Pulmonary artery endothelial cell (primary cell): ENCODE results near the gene CLEC1B. TPM values are rescaled to one million over a fixed set of nuclear protein-coding genes. Genes with fewer than 3 reads are reported as not detected.
"Not testable (repeated sequence)": the region's sequence is repeated elsewhere in the genome, so short reads cannot be mapped to it uniquely, and the experiment has no call there.

Experiments
- DNase-seq: peaks from one replicate; pipeline ENCODE4 v3.0.0-alpha.2; 2011; ENCODE audit warnings: low read depth, low spot score
- total RNA-seq: library from RNA; depleted of rRNA; stranded (reverse); fragments of >200 nt; gene quantifications from 2 replicates; pipeline ENCODE4 v1.2.3, GENCODE V29; 2014

The CLEC1B gene
- total RNA-seq, 1 donor from 2014 or later = not detected

DNA sequence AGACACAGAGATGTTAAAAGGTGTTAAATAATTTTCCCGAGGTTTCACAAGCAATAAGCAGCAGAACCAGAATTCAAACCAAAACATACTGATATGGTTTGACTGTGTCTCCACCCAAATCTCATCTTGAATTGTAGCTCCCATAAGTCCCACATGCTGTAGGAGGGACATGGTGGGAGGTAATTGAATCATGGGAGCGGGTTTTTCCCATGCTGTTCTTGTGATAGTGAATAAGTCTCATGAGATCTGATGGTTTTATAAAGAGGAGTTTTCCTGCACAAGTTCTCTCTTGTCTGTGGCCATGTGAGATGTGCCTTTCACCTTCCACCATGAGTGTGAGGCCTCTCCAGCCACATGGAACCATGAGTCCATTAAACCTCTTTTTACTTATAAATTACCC is 24.2 kb downstream of the CLEC1B start:
- DNase-seq = not testable (repeated sequence)

DNA sequence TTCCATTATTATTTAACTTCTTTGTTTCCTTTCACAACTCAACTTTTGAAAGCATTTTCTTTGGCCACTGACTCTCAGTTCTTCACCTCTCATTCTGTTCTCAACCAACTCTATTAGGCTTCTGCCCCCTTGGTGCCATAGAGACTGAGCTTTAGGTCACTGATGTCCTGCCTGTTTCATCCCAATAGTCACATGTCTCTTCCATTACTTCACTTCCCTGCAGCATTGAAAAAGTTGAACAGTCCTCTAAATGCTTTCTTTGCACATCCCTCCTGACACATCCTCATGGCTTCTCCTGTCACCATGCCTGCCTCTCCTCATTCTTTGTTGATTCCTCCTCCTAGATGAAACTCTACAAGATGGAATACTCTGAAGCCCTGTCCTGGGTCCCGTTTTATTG is 25.0 kb downstream of the CLEC1B start:
- no peak for DNase-seq

DNA sequence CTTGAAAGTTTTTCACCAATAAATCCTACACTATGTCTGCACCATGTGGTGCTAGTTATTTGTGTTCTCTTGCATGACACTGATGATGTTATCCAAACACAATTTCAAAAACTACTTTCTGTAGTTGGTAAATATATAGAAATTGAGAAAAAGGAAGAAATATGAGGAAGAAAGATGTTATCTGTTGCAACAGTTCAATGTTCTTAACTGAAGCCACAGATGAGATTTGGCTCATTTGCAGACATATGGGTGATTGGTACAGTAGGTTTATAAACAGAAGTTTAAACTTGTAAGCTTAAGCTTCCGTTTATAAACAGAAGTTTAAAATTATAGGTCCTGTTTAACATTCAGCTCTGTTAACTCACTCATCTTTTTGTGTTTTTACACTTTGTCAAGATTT is 27.7 kb downstream of the CLEC1B start, which contains the start of gene CLEC12A:
TSS of gene CLEC12A (plus strand) at position 229 of the 400 bp plus-strand sequence. CDS start 188 bp downstream, outside the sequence.
- no peak for DNase-seq

DNA sequence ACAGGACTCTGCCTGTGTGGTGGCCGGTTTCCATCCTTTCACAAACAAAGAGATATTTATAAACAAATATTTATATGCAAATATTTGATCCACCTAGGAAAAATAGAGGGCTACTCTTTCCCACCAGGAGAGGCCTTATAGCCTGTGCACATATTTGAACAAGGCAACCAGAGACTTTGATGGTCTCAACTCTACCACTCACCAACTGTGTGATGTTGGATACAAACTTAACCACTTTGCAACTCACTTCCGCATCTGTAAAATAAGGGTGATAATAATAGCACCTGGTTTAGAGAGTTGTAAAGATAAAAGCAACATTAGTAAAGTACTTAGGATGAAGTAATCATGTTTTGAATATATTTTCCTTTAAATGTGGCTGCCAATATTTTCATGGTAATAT is 29.2 kb downstream of the CLEC1B start:
- DNase-seq = no peak

DNA sequence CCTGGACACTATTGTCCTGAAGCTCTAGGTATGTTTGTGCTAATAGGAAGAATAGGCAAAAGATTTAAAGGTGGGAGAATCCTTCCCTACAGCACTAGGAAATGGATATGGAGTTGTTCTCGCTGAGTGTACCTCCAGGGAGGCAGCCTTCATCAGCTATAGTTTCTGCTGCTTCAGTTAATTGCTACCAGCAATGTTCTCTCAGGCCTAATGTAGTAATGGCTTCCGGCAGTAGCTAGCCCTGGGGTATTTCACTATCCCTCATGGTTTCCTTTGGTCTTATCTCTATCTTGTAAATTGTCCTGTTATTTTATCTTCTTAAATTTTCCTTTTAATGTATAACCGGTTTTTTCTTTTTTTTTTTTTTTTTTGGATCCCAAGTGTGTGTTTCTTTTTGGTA is 37.0 kb downstream of the CLEC1B start:
- no peak for DNase-seq

DNA sequence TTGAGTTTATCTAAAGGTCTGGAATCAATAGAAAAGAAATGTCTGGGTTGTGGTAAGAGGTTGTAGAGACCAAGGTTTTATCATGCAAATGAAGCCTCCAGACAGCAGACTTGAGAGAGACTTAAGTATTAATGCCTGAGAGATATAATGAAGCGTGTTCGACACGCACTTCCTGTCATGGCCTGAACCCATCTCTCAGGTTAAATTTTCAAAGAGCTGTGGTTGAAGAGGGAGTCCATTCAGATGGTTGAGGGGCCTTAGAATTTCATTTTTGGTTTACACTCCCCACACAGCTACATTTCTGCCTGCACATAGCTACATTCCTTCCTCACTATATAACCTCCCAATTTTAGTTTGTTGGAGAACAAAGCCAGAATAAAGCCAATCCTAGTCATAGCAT is 37.8 kb downstream of the CLEC1B start:
- no peak for DNase-seq

DNA sequence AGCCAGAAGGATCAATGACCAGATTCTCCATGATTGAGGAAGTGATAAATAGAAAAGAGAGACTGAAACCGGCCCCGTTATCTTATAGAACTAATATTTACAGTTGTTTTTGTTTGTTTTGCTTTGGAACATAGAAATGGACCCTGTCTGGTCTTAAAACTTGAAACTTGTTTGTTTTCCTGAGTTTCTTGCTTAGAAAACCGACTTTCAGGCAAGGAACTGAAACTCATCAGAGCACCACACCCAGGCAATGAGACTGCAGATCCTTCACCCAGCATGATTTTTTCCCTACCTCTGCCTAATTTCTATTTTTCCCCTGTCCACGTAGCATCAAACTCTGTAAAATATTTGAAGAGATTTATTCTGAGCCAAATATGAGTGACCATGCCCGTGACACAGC is 38.3 kb downstream of the CLEC1B start:
- DNase-seq = no peak

DNA sequence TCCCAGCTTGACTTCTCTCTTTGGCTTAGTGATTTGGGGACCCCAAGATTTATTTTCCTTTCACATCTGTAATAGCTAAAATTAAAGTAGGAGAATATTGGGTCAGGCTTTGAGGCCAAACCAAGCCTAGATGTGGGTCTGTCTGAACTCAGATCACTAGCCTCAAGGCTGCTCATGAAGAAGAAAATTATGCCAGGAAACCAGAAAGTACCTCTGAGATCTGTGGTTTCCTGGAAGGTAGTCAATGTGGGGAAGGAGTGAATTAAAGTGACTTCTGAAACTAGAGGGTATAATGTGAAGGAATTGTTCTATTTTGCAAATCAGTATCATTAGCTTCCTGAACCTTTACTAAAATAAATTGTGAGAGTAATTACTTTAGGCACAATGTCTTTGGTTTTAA is 41.1 kb downstream of the CLEC1B start:
- DNase-seq = no peak

DNA sequence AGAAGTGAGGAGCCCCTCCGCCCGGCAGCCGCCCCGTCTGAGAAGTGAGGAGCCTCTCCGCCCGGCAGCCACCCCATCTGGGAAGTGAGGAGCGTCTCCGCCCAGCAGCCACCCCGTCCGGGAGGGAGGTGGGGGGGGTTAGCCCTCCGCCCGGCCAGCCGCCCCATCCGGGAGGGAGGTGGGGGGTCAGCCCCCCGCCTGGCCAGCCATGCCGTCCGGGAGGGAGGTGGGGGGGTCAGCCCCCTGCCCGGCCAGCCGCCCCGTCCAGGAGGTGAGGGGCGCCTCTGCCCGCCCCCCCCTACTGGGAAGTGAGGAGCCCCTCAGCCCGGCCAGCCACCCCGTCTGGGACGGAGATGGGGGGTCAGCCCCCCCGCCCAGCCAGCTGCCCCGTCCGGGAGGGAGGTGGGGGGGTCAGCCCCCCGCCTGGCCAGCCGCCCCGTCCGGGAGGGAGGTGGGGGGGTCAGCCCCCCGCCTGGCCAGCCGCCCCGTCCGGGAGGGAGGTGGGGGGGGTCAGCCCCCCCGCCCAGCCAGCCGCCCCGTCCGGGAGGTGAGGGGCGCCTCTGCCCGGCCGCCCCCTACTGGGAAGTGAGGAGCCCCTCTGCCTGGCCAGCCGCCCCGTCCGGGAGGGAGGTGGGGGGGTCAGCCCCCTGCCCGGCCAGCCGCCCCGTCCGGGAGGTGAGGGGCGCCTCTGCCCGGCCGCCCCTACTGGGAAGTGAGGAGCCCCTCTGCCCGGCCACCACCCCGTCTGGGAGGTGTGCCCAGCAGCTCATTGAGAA is 45.8 kb downstream of the CLEC1B start:
- not testable (repeated sequence) for DNase-seq

DNA sequence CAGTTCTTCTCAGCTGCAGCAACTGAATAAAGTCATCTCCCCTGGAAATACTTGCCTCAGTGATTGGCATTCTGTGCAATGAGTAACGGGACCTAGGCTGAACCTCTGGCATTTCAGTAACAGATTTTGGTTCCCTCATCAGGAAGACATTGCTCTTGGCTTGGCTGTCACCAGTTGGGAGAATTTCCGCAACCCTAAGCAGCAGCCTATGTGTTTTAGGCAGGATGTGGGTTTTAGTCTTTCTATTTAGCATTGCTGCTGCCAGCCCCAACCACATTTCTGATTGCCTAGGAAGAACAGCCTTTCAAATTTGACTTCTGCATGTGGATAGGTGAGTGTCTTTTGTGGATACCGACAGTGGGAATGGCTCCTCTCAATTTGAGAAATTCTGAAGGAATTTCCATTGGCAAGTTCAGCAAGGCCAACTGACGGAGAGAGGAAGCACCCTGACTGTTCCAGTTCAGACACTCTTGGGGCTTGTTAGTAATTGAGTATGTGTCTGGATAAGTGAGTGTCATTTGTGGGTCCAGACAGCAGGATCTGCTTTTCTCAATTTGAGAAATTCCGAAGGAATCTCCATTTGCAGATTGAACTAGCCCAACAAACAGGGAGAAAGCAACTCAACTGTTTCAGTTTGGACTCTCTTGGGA is 47.8 kb downstream of the CLEC1B start:
- DNase-seq = no peak

DNA sequence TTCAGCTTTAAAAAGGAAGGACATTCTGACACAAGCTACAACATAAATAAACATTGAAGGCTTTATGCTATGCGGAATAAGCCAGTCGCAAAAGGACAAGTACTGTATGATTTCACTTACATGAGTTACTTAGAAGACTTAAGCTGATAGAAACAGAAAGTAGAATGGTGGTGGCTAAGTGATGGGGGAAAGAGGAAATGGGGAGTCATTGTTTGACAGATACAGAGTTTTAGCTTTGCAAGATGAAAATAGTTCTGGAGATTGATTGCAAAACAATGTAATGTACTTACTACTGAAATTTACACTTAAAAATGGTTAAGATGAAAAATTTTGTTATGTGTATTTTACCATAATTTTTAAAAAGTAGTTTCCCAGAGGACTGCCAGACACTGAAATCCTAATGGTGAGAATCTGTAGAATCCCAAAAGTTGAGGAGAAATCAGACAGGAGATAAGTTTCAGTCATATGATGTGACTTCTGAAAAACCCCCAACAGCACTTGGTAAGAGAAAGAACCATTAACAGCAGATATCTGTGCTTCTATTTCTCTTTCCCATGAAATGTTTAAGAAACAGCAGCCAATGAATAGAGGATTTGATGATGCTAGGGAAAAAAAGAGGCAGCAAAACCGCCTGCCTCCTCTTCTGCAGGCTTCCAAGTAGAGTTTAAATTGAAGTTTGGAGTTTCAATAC is 50.2 kb downstream of the CLEC1B start:
- no peak for DNase-seq

DNA sequence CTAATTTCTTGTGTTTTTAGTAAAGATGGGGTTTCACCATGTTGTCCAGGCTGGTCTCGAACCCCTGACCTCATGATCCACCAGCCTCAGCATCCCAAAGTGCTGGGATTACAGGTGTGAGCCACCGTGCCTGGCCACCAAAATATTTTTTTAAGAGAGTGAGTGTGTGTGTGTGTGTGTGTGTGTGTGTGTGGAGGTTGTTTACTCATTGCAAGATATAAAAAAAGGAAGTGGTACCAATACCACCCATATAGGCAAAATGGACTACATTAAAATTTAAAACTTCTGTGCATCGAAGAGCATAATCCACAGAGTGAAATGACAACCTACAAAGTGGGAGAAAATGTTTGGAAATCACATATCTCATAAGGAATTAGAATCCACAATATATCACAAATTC is 51.2 kb downstream of the CLEC1B start:
- DNase-seq = no peak

DNA sequence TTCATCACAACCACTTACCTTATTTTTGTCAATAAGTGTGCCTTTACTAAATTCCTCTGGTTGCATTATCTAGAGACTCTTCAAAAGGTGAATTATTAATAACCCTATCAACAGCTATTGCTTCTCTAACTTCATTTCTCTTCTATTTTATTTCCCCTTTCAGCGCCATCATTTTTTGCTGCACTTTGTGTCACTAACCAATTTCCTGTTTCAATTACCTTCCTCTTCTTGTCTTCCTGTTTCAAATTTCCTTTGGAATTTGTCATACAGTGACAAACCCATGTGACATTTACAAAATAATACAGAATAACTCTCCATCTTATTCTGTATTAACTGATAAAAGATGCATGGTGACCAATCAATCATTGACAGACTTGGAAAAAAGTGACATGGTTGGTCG is 54.5 kb downstream of the CLEC1B start:
- DNase-seq = no peak

DNA sequence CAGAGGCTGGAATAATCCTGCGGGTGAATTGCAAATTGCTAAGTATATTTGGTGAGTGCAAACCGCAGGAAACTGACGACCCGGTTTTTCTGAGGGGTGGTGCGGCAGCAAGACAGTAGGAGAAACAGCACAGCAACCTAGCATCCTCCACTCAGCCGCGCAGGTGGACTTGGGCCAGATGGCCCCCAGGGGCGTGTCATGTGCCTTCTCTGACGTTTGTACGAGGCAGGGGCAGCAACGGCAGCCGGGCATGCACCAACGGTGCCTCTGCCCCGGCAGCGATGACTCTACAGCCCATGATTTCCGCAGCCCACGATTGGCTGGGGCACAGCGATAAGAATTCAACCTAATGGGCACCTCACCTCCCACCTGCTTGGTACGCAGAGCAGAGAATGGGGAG is 55.7 kb downstream of the CLEC1B start:
- DNase-seq = no peak

Other genes starting within 250 kb of the CLEC1B start
- gene CD69, start 238.2 kb downstream of the CLEC1B start, total RNA-seq = 0.14 and 0.20 TPM in 2 replicates
- gene KLRF1, start 171.6 kb downstream of the CLEC1B start, total RNA-seq = 0.07 and 0.11 TPM in 2 replicates
- 11.9 and 39.8 TPM in 2 replicates for gene CLEC2B, start 129.8 kb downstream of the CLEC1B start, total RNA-seq
- gene KLRF2, start 117.6 kb downstream of the CLEC1B start, total RNA-seq = not detected in 2 replicates
- gene CLEC2A, start 66.8 kb downstream of the CLEC1B start, total RNA-seq = not detected in 2 replicates
- gene CLEC12A, start 27.7 kb downstream of the CLEC1B start, total RNA-seq = not detected in 2 replicates
- gene CLEC12B, start 11.5 kb upstream of the CLEC1B start, total RNA-seq = 0.35 and 0.46 TPM in 2 replicates
- gene CLEC9A, start 31.6 kb upstream of the CLEC1B start, total RNA-seq = not detected in 2 replicates
- gene CLEC1A, start 99.9 kb upstream of the CLEC1B start, total RNA-seq = 3.6 and 16.0 TPM in 2 replicates
- gene CLEC7A, start 131.1 kb upstream of the CLEC1B start, total RNA-seq = 0.07 TPM in 2 replicates
- gene OLR1, start 173.0 kb upstream of the CLEC1B start, total RNA-seq = not detected in 2 replicates
- not detected in 2 replicates for gene TMEM52B, start 179.9 kb upstream of the CLEC1B start, total RNA-seq
- 48.4 and 73.1 TPM in 2 replicates for gene GABARAPL1, start 213.8 kb upstream of the CLEC1B start, total RNA-seq